Endothelial cell of umbilical vein (primary cell): Measurements from ENCODE around the gene PFN3. TPM values are rescaled to one million over a fixed set of nuclear protein-coding genes. Genes with fewer than 3 reads are reported as not detected.

Experiments used
- BruUV-seq: library from RNA; stranded (reverse); fragments of 400-500 nt; replicated peaks from 2 replicates; lab custom pipeline; 2021; lab: Mats Ljungman, UMichigan
- CTCF ChIA-PET: fragments of 300-600, 350-600 bp; sonication (Branson Sonifier 250); formaldehyde crosslinking; loops from one replicate; lab custom pipeline; 2021; ENCODE audit warnings: antibody characterized with exemption, inconsistent platforms; lab: Charles Lee
- POLR2A ChIA-PET: fragments of 300-600, 350-600 bp; sonication (Branson Sonifier 250); formaldehyde crosslinking; loops from one replicate; lab custom pipeline; 2021; ENCODE audit warnings: antibody characterized with exemption, inconsistent platforms; lab: Charles Lee
- DNase-seq: peaks from one replicate; pipeline ENCODE4 v3.0.0-alpha.2; 2011; ENCODE audit warnings: low read depth, low spot score
- FAIRE-seq: peaks from 2 replicates; lab custom pipeline; 2011; peaks lifted over from hg19 to GRCh38; lab: Jason Lieb, UNC
- H2AFZ ChIP-seq: 2 replicates; pipeline ENCODE4 v1.6.0; 2012; ENCODE audit warnings: low read depth, low read length, control low read depth, inconsistent platforms
- H3K27ac ChIP-seq: 2 replicates; pipeline ENCODE4 v1.5.1; 2011; ENCODE audit warnings: low read depth, mild to moderate bottlenecking, control low read depth, low read length, moderate library complexity; ENCODE audit not compliant: insufficient read depth
- H3K27me3 ChIP-seq, 2 experiments: 2 replicates each; pipeline versions ENCODE4 v1.6.0 to v1.6.1; 2011; ENCODE audit warnings: low read length in 2 of 2, mixed read lengths in 1 of 2; ENCODE audit not compliant: control insufficient read depth in 2 of 2, insufficient read depth in 2 of 2
- H3K36me3 ChIP-seq, 2 experiments: 2 replicates in 1 of 2; 3 replicates in 1 of 2; pipeline ENCODE4 v1.5.1; 2011; ENCODE audit warnings: low read length in 2 of 2, mild to moderate bottlenecking in 1 of 2, moderate library complexity in 1 of 2; ENCODE audit not compliant: control insufficient read depth in 2 of 2, insufficient read depth in 2 of 2; ENCODE audit errors: extremely low read depth in 1 of 2
- H3K4me1 ChIP-seq: 3 replicates; pipeline ENCODE4 v1.5.1; 2011; ENCODE audit warnings: mild to moderate bottlenecking, low read length; ENCODE audit not compliant: control insufficient read depth, insufficient read depth; ENCODE audit errors: extremely low read depth
- H3K4me2 ChIP-seq: 2 replicates; pipeline ENCODE4 v1.6.1; 2011; ENCODE audit warnings: low read length, control low read depth, mixed read lengths; ENCODE audit not compliant: insufficient read depth
- H3K4me3 ChIP-seq, 3 experiments: fragments of 200-600 bp in 1 of 3; sonication (generic), shearing (Covaris generic) in 1 of 3; replicated peaks in 1 of 3; 2 replicates each; pipeline ENCODE4 v1.5.1; 2011 to 2016; ENCODE audit warnings: control low read depth in 3 of 3, low read length in 3 of 3, mild to moderate bottlenecking in 2 of 3, inconsistent platforms in 1 of 3, low read depth in 1 of 3, moderate library complexity in 1 of 3; ENCODE audit not compliant: insufficient read depth in 1 of 3
- H3K79me2 ChIP-seq: 2 replicates; pipeline ENCODE4 v1.6.0; 2012; ENCODE audit warnings: low read length, inconsistent platforms; ENCODE audit not compliant: control insufficient read depth, insufficient read depth
- H3K9ac ChIP-seq: replicated peaks from 2 replicates; pipeline ENCODE3; 2011; ENCODE audit warnings: low read length, control low read depth; ENCODE audit not compliant: insufficient read depth; ENCODE audit errors: extremely low read depth
- H3K9me1 ChIP-seq: replicated peaks from 3 replicates; pipeline ENCODE4 v1.6.0; 2011; ENCODE audit warnings: mild to moderate bottlenecking, low read length; ENCODE audit not compliant: control insufficient read depth, insufficient read depth; ENCODE audit errors: extremely low read depth
- H3K9me3 ChIP-seq: replicated peaks from 2 replicates; pipeline ENCODE4 v1.5.1; 2012; ENCODE audit warnings: low read length, inconsistent platforms; ENCODE audit not compliant: control insufficient read depth, insufficient read depth
- H4K20me1 ChIP-seq: replicated peaks from 2 replicates; pipeline ENCODE3; 2011; ENCODE audit warnings: mild to moderate bottlenecking, low read length; ENCODE audit not compliant: control insufficient read depth, insufficient read depth; ENCODE audit errors: extremely low read depth
- CTCF ChIP-seq, 2 donors: IDR thresholded peaks; 1 replicate in 1 of 2; 2 replicates in 1 of 2; pipeline ENCODE4 v1.5.1; 2011; ENCODE audit warnings: low read length in 2 of 2, mild to moderate bottlenecking in 2 of 2, moderate library complexity in 2 of 2, control low read depth in 1 of 2, inconsistent platforms in 1 of 2, low read depth in 1 of 2; ENCODE audit not compliant: insufficient read depth in 1 of 2; ENCODE audit errors: extremely low read depth in 1 of 2
- EZH2 ChIP-seq: IDR thresholded peaks from 2 replicates; pipeline ENCODE4 v1.6.1; 2012; ENCODE audit warnings: borderline replicate concordance, low read depth, mild to moderate bottlenecking, moderate library complexity, low read length, inconsistent platforms; ENCODE audit not compliant: severe bottlenecking
- FOS ChIP-seq: IDR thresholded peaks from 2 replicates; pipeline ENCODE4 v1.6.1; 2011; ENCODE audit warnings: mild to moderate bottlenecking, low read length, moderate library complexity, borderline replicate concordance; ENCODE audit not compliant: insufficient read depth
- GATA2 ChIP-seq: IDR thresholded peaks from 2 replicates; pipeline ENCODE4 v1.7.0; 2011; ENCODE audit warnings: low read depth, mild to moderate bottlenecking, moderate library complexity, mixed read lengths, low read length; ENCODE audit not compliant: insufficient read length, insufficient read depth
- JUN ChIP-seq: IDR thresholded peaks from 2 replicates; pipeline ENCODE4 v1.6.1; 2011; ENCODE audit warnings: borderline replicate concordance, low read depth; ENCODE audit not compliant: insufficient read length, insufficient read depth
- MAX ChIP-seq: IDR thresholded peaks from 2 replicates; pipeline ENCODE4 v1.6.1; 2011; ENCODE audit not compliant: insufficient read depth, insufficient read length
- MYC ChIP-seq: IDR thresholded peaks from one replicate; pipeline ENCODE4 v1.6.1; 2011; ENCODE audit warnings: mild to moderate bottlenecking, low read depth, low read length
- POLR2A ChIP-seq: IDR thresholded peaks from 2 replicates; pipeline ENCODE4 v1.6.1; 2012; ENCODE audit warnings: low read depth, mild to moderate bottlenecking, control low read depth, low read length
- POLR2AphosphoS5 ChIP-seq: IDR thresholded peaks from 2 replicates; pipeline ENCODE4 v1.6.1; 2012; ENCODE audit warnings: low read depth, mild to moderate bottlenecking, control low read depth, low read length, moderate library complexity; ENCODE audit not compliant: insufficient read depth
- dilution Hi-C: fragments of 300-500 bp; cut with MboI; formaldehyde crosslinking; loops from one replicate; pipeline ENCODE4 v1.15.0; 2019; ENCODE audit warnings: low sequenced_read_pairs; ENCODE audit not compliant: extremely low pct_ligation_motif_present
- intact Hi-C: fragments of 100-400 bp; cut with micrococcal nuclease; formaldehyde crosslinking; loops from one replicate; pipeline ENCODE4 v1.10.0; 2022
- polyA plus RNA-seq, 4 experiments: library from polyadenylated mRNA; depleted of rRNA in 3 of 4; stranded (reverse) in 3 of 4; unstranded in 1 of 4; fragments of >200 nt; gene quantifications; 2 replicates each; pipeline versions ENCODE4 v1.2.1 to v1.2.3, GENCODE V29; 2011 to 2012; ENCODE audit warnings: missing spikeins in 1 of 4
- total RNA-seq: library from RNA; stranded (reverse); gene quantifications from 2 replicates; pipeline ENCODE4 v1.2.3, GENCODE V29; 2021

PFN3 gene
- total and polyA plus RNA-seq, 2 donors (not counting 3 experiments of a cell fraction or from before 2014, with no cell fraction given): not detected

GRCh38 chr5:177412603-177413233 lies 12.3 kb upstream of the PFN3 start:
- Histone ChIP-seq H3K9ac (no peak overlapping the region), H3K27ac (no peak overlapping the region), H3K27me3 (peaks cover 0 to 7% of the 10 kb centered on the region in 2 experiments), H3K4me2 (no peak overlapping the region), H3K79me2 (no peaks in the 10 kb centered on the region), H3K9me1 (no peaks in the 10 kb centered on the region), H3K4me1 (no peaks in the 10 kb centered on the region), H4K20me1 (no peaks in the 10 kb centered on the region), H2AFZ (no peak overlapping the region), H3K9me3 (no peaks in the 10 kb centered on the region), H3K4me3 (no peak overlapping the region), H3K36me3 (no peaks in the 10 kb centered on the region)
- no peak for TF ChIP-seq MYC
- no peak for TF ChIP-seq CTCF (IDR thresholded peaks at IDR 0.05; ENCODE audit: extremely low read depth in 1 of 2, insufficient read depth in 1 of 2, low read depth in 1 of 2, low read length in 2 of 2)
- no peak for TF ChIP-seq FOS
- no peak for TF ChIP-seq MAX
- no peak for TF ChIP-seq EZH2
- TF ChIP-seq POLR2AphosphoS5: no peak
- TF ChIP-seq POLR2A: no peak
- TF ChIP-seq JUN: no peak
- TF ChIP-seq GATA2: no peak
- intact Hi-C loops: no loop called here
- dilution Hi-C loops: no loop called here
- FAIRE-seq (no peak), DNase-seq (no peak)
- ChIA-PET CTCF (no interaction called here), POLR2A (no interaction called here)
- BruUV-seq: no TSS peak
